Measurements from ENCODE around the gene ZNF366.

The ZNF366 gene

DNA sequence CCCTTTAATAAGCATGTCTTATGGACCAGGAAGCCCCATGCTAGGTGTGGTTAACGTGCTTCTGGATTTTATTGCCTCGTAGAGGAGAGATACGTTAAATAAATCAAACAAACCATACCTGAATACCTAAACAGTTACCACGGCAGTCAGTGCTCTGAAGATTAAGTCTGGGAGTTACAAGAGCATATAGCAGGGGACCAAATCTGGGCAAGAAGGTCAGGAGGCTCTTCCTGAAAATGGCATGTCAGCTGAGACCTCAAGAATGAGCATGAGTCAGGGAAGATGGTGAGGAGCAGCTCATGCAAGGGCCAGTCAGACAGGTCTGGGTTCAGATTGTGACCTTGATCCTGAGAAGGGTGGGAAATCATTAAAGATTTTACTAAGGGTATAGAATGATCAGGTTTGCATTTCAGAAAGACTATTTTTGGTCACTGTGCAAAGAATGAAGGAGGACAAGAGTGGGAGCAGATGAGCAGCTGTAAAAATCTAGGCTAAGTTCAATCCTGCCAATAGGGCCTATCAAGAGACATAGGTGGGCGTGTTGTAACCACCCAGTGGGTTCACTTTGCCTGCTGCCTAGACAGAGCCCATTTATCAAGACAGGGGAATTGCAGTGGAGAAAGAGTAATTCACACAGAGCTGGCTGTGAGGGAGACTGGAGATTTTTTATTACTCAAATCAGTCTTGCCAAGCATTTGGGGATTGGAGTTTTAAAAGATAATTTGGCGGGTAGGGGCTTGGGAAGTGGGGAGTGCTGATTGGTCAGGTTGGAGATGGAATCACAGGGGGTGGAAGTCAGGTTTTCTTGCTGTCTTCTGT lies 4.8 kb upstream of the ZNF366 start:
- H3K4me3 ChIP-seq (replicated peaks; ENCODE audit: low read depth, low read length): no peak overlapping the region
- DNase-seq (ENCODE audit: extremely low read depth, low read depth): no peak
- TF ChIP-seq, protein P1, sequence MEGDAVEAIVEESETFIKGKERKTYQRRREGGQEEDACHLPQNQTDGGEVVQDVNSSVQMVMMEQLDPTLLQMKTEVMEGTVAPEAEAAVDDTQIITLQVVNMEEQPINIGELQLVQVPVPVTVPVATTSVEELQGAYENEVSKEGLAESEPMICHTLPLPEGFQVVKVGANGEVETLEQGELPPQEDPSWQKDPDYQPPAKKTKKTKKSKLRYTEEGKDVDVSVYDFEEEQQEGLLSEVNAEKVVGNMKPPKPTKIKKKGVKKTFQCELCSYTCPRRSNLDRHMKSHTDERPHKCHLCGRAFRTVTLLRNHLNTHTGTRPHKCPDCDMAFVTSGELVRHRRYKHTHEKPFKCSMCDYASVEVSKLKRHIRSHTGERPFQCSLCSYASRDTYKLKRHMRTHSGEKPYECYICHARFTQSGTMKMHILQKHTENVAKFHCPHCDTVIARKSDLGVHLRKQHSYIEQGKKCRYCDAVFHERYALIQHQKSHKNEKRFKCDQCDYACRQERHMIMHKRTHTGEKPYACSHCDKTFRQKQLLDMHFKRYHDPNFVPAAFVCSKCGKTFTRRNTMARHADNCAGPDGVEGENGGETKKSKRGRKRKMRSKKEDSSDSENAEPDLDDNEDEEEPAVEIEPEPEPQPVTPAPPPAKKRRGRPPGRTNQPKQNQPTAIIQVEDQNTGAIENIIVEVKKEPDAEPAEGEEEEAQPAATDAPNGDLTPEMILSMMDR (IDR thresholded peaks at IDR 0.05; ENCODE audit: low read depth, low read length, missing control alignments): no peak

DNA sequence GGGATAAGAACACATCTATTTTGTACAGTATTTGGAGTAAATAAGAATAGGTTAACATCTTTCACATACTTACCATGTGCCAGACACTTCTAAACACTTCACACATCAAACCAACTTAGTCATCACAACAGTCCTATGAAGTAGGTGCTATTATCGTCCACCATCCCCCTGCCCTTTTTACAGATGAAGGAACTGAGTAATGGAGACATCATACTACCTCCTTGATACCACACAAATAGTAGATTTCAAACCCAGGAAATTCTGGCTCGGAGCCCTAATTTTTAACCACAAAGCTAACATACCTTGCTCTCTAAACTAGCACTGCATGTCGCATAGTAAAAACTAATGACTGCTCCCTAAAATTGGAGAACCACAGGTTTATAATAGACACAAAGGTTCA lies 4.2 kb upstream of the ZNF366 start:
- TF ChIP-seq, protein P1 (IDR thresholded peaks at IDR 0.05; ENCODE audit: low read depth, low read length, missing control alignments): no peak
- no peak for DNase-seq (ENCODE audit: extremely low read depth, low read depth)

DNA sequence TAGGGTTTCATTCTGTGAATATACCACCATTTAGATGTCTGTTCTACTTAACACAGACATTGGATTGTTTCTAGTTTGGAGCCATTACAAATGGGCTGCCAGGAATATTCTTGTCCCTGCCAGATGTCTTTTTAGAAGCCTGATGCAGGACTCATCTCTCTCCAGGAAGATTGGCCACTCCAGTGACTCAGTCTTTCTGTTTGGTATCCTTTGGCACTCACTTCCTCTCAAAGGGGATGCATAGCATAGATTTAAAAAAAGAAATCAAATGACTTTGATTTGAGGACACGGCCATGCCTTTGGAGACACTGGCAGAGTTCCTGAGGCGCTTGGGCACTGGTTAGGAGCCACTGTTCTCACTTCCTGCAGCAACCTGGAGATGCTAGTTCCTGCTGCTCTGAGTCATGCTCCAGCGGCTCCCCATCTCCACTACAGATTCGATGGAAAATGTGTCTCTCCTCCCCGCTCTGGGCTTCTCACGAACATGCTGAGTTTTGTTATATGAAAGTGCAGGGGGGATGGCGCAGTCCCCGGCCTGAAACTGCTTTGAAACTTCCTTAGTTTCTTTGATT lies 3.5 kb upstream of the ZNF366 start:
- no peak overlapping the region for H3K4me3 ChIP-seq (replicated peaks; ENCODE audit: low read depth, low read length)
- TF ChIP-seq, protein P1 (IDR thresholded peaks at IDR 0.05; ENCODE audit: low read depth, low read length, missing control alignments): no peak
- DNase-seq (ENCODE audit: extremely low read depth, low read depth): no peak

More for the DNA sequence above, 4.2 kb upstream of the ZNF366 start:
- no peak overlapping the region for H3K4me3 ChIP-seq (replicated peaks; ENCODE audit: low read depth, low read length)

DNA sequence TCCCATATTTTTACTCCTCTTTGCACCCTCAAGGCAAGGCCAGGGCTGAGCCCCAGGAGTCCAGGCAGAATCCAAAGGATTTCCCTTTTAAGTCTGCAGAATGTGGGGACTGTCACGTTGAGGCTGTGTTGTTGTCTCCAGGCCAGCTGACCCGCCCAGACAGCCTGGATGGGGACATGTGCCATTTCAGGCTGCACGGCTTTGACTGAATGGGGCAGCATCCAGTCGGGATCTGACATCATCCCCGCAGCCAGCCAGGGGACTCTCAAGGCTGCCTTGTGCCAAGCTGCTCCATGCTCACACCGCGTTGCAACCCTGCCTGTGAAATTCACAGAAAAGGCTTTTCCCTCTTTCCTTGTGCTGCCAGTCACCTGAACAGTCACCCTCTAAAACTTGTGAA lies 2.2 kb upstream of the ZNF366 start:
- DNase-seq (ENCODE audit: extremely low read depth, low read depth): no peak
- TF ChIP-seq, protein P1 (IDR thresholded peaks at IDR 0.05; ENCODE audit: low read depth, low read length, missing control alignments): no peak
- no peak overlapping the region for H3K4me3 ChIP-seq (replicated peaks; ENCODE audit: low read depth, low read length)

DNA sequence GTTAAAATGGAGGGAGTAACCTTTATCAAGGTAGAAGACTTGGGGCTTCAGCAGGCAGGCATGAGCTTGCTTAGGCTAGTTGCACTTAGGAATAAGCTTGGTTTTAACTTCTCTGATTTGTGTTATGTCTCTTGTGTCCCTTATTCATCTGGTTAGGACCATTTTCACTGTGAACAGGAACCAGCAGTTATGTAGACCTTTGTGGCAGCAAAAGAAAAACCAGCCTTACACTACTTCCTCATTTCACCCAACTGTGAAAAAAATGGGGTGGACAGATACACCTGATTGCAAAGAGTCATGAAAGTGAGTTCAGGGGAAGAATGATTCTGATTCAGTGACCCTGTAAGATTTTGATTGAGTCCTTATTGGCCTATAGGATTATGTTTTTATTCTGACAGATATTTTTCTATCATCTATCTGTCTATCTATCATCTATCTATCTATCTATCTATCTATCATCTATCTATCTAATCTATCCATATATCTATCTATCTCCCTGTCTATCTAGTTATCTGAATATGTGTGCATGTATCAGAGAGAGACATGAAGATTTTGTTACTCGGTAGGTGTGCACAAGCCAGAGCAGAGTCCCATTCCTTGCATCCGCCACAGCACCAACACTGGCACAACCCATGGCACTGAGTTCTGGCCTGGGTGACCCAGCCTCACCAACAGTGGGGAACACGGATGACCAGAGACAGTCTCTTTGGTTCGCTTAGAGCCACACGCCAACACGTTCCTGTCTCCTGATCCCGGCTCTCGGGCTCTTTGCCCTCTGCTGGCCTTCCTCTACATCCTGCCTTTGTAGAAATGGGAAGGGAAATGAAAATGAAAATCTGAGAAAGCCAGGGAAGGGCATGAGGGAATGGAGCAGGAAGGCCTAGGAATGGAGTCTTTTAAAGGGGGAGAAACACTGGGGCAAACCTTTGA lies 1.3 kb upstream of the ZNF366 start:
- DNase-seq (ENCODE audit: extremely low read depth, low read depth): no peak
- TF ChIP-seq, protein P1 (IDR thresholded peaks at IDR 0.05; ENCODE audit: low read depth, low read length, missing control alignments): no peak
- H3K4me3 ChIP-seq (replicated peaks; ENCODE audit: low read depth, low read length): no peak overlapping the region

DNA sequence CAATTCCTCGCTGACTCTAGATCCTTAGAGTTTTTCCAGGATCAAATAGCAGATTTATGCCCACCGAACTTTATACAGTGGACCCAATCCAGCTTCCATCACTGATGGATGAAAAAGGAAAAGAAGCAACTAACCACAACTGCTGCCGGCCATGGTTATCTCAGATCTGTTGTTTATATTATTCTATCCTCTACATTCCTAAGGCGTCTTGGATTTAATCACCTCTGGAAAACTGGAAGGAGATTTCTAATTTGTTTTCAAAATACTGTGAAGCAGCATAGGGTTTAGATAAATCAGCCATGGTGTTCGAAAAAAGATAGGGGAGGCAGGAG lies 663 bp upstream of the ZNF366 start:
- H3K4me3 ChIP-seq (replicated peaks; ENCODE audit: low read depth, low read length): no peak overlapping the region
- no peak for DNase-seq (ENCODE audit: extremely low read depth, low read depth)
- TF ChIP-seq, protein P1 (IDR thresholded peaks at IDR 0.05; ENCODE audit: low read depth, low read length, missing control alignments): no peak

All from HFF-Myc (cell line).